ENCODE results near the gene SRD5A1.

The SRD5A1 gene

DNA sequence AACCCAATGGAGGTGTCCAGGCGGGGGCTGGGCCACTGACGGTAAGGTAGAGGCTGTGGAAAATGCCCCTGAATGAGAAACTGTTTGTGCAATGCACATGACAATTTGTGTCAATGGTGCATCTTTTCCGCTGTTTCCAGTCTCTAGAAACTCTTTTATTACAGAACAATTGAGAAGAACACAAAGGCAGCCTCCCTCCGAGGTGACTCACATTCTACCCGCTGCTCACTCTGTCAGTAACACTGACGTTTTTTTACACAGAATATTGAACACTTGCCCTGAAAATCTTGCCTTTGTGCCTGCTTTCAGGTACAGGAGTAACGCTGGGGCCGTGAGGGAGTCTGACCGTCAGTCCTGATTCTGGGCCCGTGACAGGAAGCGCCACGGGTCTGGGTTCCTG, 68.3 kb downstream of the SRD5A1 start:
- H3K4me3 ChIP-seq (ENCODE audit: low read length), result no peak overlapping the region
- no peak for TF ChIP-seq ZNF274 (IDR thresholded peaks at IDR 0.05; ENCODE audit: low read depth, low read length)

GRCh38 chr5:6702633-6703032, 69.4 kb downstream of the SRD5A1 start:
- TF ChIP-seq ZNF274 (IDR thresholded peaks at IDR 0.05; ENCODE audit: low read depth, low read length), result no peak

DNA sequence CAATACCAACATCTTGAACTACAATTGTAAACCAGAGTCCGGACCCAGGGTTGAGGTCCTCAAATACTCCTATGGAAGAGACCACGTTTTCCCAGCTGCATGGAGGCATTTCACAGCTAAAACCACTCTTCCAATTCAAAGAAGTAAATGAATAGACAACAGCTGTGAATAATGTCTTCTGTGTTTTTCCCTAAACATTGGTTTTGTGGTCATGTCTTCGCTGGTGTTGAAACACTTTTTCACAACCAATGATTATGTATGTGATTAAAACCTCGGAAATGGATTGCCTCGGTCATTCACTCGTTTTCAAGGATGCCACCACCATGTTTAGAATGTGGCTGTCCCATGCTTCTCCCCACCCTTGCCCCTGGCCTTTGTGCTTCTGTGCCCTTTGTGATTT, 70.6 kb downstream of the SRD5A1 start:
- no peak overlapping the region for H3K4me3 ChIP-seq (ENCODE audit: low read length)
- no peak for TF ChIP-seq ZNF274 (IDR thresholded peaks at IDR 0.05; ENCODE audit: low read depth, low read length)

More at GRCh38 chr5:6702633-6703032, 69.4 kb downstream of the SRD5A1 start:
- no peak overlapping the region for H3K4me3 ChIP-seq (ENCODE audit: low read length)

DNA sequence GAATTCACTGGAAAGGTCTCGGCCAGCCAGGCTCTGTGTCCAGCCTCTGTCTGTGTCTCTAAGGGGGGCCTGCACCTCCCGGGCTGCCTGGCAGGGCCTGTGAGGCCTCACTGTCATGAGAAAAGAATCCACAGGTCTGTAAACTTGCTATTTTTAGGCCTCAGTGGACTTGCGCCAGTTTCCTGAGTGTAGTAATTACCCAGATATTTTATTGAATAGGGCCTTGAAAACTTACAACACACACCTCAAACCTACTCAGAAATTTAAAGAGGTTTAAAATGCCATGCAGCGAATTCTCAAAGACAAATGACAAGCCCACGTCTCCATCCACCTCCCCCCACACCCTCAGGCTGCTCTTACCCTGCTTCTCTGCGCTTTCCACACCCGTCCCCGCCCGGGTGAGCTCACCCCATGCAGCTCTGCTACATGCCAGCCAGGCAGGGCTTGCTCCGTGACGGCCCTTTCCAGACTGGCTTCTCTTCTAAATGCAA, 71.2 kb downstream of the SRD5A1 start:
- TF ChIP-seq ZNF274 (IDR thresholded peaks at IDR 0.05; ENCODE audit: low read depth, low read length), result no peak
- H3K4me3 ChIP-seq (ENCODE audit: low read length), result no peak overlapping the region

- no peak overlapping the region for H3K4me3 ChIP-seq (ENCODE audit: low read length)
- no peak for TF ChIP-seq ZNF274 (IDR thresholded peaks at IDR 0.05; ENCODE audit: low read depth, low read length)
Measured at GRCh38 chr5:6705088-6705487, 71.8 kb downstream of the SRD5A1 start.

GRCh38 chr5:6705959-6706358, 72.7 kb downstream of the SRD5A1 start:
- no peak for TF ChIP-seq ZNF274 (IDR thresholded peaks at IDR 0.05; ENCODE audit: low read depth, low read length)
- no peak overlapping the region for H3K4me3 ChIP-seq (ENCODE audit: low read length)

- no peak overlapping the region for H3K4me3 ChIP-seq (ENCODE audit: low read length)
- no peak for TF ChIP-seq ZNF274 (IDR thresholded peaks at IDR 0.05; ENCODE audit: low read depth, low read length)
Measured at GRCh38 chr5:6707852-6708251, 74.6 kb downstream of the SRD5A1 start.

DNA sequence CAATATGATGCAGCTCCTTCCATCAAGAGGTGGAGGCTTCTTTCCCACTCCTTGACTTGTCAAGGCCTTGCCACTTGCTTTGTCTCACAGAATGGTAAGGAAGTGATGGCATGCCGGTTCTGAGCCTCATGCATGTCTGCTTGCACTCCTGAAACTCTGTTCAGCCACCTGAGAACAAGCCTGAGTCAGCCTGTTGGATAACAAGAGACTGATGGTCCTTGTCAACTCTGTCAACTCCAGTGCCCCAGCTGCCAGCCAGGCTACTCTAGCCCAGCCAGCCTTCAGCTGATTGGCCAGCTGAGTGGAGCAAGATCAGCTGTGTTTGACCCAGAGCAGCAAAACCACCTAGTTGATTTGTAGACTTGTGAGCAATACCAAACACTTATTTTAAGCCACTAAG, 75.6 kb downstream of the SRD5A1 start:
- no peak for TF ChIP-seq ZNF274 (IDR thresholded peaks at IDR 0.05; ENCODE audit: low read depth, low read length)
- no peak overlapping the region for H3K4me3 ChIP-seq (ENCODE audit: low read length)

DNA sequence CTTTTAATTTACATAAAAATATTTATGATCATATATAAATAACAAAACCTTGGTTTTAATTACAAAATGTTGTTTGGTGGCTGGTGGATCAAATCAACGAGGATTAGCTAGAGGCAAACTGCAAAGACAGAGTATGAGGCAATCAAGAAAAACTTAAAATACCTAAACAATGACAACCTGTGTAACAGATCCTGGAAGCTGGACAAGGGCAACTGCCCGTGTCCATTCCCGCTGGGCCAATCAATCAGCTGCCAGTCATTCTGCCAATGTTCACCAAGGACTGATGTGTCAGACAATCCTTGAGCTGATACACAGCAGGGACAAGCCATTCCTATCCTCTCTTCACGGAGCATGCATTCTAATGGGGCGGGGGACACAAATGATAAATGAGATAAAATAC, 76.8 kb downstream of the SRD5A1 start:
- no peak overlapping the region for H3K4me3 ChIP-seq (ENCODE audit: low read length)
- TF ChIP-seq ZNF274 (IDR thresholded peaks at IDR 0.05; ENCODE audit: low read depth, low read length), result no peak

- H3K4me3 ChIP-seq (ENCODE audit: low read length), result no peak overlapping the region
- no peak for TF ChIP-seq ZNF274 (IDR thresholded peaks at IDR 0.05; ENCODE audit: low read depth, low read length)
Measured at GRCh38 chr5:6710551-6711318, 77.5 kb downstream of the SRD5A1 start.

DNA sequence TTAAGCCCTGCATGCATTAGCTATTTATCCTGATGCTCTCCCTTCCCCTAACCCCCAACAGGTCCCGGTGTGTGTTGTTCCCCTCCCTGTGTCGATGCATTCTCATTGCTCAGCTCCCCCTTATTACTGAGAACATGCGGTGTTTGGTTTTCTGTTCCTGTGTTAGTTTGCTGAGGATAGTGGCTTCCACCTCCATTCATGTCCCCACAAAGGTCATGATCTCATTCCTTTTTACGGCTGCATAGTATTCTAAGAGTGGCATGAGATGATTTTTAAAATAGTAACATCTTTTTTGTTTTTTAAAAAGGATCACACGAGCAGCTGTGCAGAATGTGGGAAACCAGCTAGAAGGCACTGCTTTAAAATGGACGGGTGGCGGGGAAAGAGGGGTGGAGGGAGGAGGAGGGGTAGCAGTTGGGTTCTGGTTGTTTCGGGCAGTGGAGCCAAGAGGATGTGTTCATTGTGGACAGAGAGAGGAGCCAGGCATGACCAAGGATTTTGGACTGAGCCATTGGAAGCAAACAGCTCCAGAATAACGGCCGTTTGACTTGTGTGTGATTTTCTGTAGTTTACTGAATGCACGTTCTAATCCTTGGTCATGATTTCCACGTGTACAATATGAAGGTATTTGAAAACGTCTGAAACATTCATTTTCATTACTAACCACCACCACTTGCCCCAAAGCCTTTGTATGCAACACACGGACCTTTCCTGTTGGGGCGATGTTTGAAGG, 78.3 kb downstream of the SRD5A1 start:
- TF ChIP-seq ZNF274 (IDR thresholded peaks at IDR 0.05; ENCODE audit: low read depth, low read length), result no peak
- H3K4me3 ChIP-seq (ENCODE audit: low read length), result peak overlapping the region; percentile 69; the same call in 1 of the 2 replicates

DNA sequence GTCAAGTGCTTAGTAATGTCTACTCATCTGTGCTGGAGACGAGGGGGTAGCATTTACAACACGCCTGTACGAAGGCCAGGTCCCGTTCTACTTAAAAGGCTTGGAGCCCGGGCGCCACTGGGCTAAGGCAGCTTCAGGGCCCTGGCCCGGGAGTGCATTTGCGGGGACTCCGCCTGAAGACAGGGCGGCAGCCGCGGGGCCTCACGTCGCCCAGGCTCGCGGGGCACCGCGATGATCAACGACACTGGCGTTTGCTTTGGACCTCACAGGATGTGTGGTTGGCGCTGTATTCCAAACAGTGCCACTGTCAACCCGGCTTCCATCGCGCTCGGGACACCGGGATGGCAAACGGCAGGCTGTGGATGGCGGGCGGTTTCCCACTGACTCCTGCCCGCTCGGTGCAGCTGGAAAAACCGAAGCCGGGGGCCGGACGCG, 78.9 kb downstream of the SRD5A1 start:
- no peak for TF ChIP-seq ZNF274 (IDR thresholded peaks at IDR 0.05; ENCODE audit: low read depth, low read length)
- peak overlapping the region; percentile 69 for H3K4me3 ChIP-seq (ENCODE audit: low read length)

DNA sequence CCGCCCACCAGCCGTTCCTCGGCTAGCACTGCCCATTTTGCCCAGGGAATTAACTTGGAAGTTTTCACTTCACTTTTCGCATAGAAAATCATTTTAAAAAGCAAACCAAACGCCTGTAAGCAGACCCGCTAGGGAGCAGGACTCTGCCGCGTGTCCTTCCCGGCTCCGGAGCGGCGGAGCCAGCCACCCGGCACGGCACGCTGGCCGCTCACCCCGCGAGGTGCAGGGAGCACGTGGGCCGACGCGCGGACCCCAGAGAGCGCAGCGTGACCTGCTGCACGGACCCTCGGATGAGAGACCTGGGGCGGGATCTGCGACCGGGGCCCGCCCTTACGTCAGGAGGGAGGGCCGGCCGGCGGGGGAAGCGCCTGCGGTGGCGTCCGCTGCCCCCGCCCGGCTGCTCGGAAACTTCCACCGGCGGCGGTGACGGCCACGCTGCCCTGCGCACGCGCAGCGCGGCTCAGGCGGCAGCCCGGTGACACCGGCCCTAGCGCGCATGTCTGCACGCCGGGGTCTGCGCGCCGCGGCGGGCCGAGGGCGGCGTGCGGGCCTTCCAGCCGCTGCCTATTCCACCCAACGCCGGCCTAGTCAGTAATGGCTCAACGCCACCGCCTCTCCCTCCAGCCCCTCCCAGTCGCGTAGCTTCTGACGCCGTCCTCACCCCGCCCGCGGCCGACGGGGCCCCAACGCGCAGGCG, 79.5 kb downstream of the SRD5A1 start:
- peak overlapping the region; percentile 69 for H3K4me3 ChIP-seq (ENCODE audit: low read length)
- TF ChIP-seq ZNF274 (IDR thresholded peaks at IDR 0.05; ENCODE audit: low read depth, low read length), result no peak
